HCT116 (cell line): ENCODE measurements around the gene ACAD9. TPM values are rescaled to one million over a fixed set of nuclear protein-coding genes. Genes with fewer than 3 reads are reported as not detected.

Experiments used
- ATAC-seq: fragments of 200-7000 bp; cut with Tn5 transposase; 2 replicates; pipeline ENCODE4 v1.9.1; 2020; ENCODE audit warnings: mild to moderate bottlenecking, moderate library complexity
- BruUV-seq: library from RNA; stranded (reverse); fragments of 400-500 nt; replicated peaks from 2 replicates; lab custom pipeline; 2021; lab: Mats Ljungman, UMichigan
- CTCF ChIA-PET: fragments of 300-600 bp; sonication (Branson Sonifier 250); formaldehyde crosslinking; loops from one replicate; lab custom pipeline; 2021; ENCODE audit warnings: antibody characterized with exemption; lab: Charles Lee
- POLR2A ChIA-PET: fragments of 300-600, 350-600 bp; sonication (Branson Sonifier 250); formaldehyde crosslinking; loops from one replicate; lab custom pipeline; 2021; ENCODE audit warnings: antibody characterized with exemption; lab: Charles Lee
- RAD21 ChIA-PET, 2 experiments: fragments of 300-600 bp; sonication (Branson Sonifier 250); formaldehyde crosslinking; loops; one replicate each; lab custom pipeline; 2023; ENCODE audit warnings: low total read pairs in 2 of 2; ENCODE audit not compliant: uncharacterized antibody in 2 of 2, unreplicated experiment in 2 of 2, low non-redundant PET in 1 of 2; lab: Charles Lee
- DNase-seq: peaks from one replicate; pipeline ENCODE4 v3.0.0-alpha.2; 2010; ENCODE audit warnings: low read depth, low spot score
- H2AFZ ChIP-seq: fragments of 200-600 bp; shearing (Covaris generic), sonication (generic); 2 replicates; pipeline ENCODE4 v1.6.1; 2017; ENCODE audit warnings: low read depth, mixed run types, mixed read lengths, antibody characterized with exemption, low read length; ENCODE audit not compliant: poor library complexity, severe bottlenecking
- H3K27ac ChIP-seq: 2 replicates; pipeline ENCODE4 v1.5.1; 2012; ENCODE audit warnings: low read depth, low read length
- H3K27me3 ChIP-seq: fragments of 200-600 bp; sonication (generic); 2 replicates; pipeline ENCODE4 v1.6.1; 2016; ENCODE audit warnings: mixed run types, low read length, mixed read lengths; ENCODE audit not compliant: insufficient read depth
- H3K36me3 ChIP-seq, 2 experiments: fragments of 200-500 bp in 1 of 2; fragments of 200-600 bp in 1 of 2; sonication (Bioruptor generic) in 1 of 2; sonication (generic) in 1 of 2; 2 replicates each; pipeline versions ENCODE4 v1.5.1 to v1.6.1; 2014 to 2016; ENCODE audit warnings: low read length in 2 of 2, inconsistent platforms in 1 of 2, mixed read lengths in 1 of 2, mixed run types in 1 of 2; ENCODE audit not compliant: insufficient read depth in 2 of 2, control insufficient read depth in 1 of 2
- H3K4me1 ChIP-seq, 2 experiments: fragments of 200-600 bp in 1 of 2; sonication (generic) in 1 of 2; 2 replicates each; pipeline versions ENCODE4 v1.5.1 to v1.6.1; 2012 to 2017; ENCODE audit warnings: low read length in 2 of 2, inconsistent platforms in 1 of 2, mild to moderate bottlenecking in 1 of 2, mixed read lengths in 1 of 2, mixed run types in 1 of 2, moderate library complexity in 1 of 2; ENCODE audit not compliant: insufficient read depth in 2 of 2, control insufficient read depth in 1 of 2
- H3K4me2 ChIP-seq: fragments of 200-600 bp; sonication (generic); 2 replicates; pipeline ENCODE4 v1.6.1; 2017; ENCODE audit warnings: mixed run types, low read length, mixed read lengths
- H3K4me3 ChIP-seq, 2 experiments: fragments of 200-600 bp in 1 of 2; sonication (generic) in 1 of 2; replicated peaks in 1 of 2; 2 replicates each; pipeline ENCODE4 v1.5.1; 2011 to 2016; ENCODE audit warnings: low read length in 2 of 2, control low read depth in 1 of 2, low read depth in 1 of 2, mild to moderate bottlenecking in 1 of 2, mixed read lengths in 1 of 2, mixed run types in 1 of 2
- H3K79me2 ChIP-seq: fragments of 200-600 bp; sonication (generic); 2 replicates; pipeline ENCODE4 v1.6.1; 2017; ENCODE audit warnings: mild to moderate bottlenecking, mixed run types, low read length, moderate library complexity, mixed read lengths; ENCODE audit not compliant: insufficient read depth
- H3K9ac ChIP-seq: fragments of 200-600 bp; sonication (generic); 2 replicates; pipeline ENCODE4 v1.6.1; 2016; ENCODE audit warnings: low read length, mixed read lengths
- H3K9me2 ChIP-seq: fragments of 200-600 bp; sonication (generic), shearing (Covaris generic); 2 replicates; pipeline ENCODE4 v1.6.1; 2017; ENCODE audit warnings: mixed run types, mild to moderate bottlenecking, moderate library complexity; ENCODE audit not compliant: insufficient read depth
- H3K9me3 ChIP-seq, 2 experiments: fragments of 200-500 bp in 1 of 2; fragments of 200-600 bp in 1 of 2; sonication (Bioruptor generic) in 1 of 2; sonication (generic) in 1 of 2; 2 replicates each; pipeline ENCODE4 v1.6.1; 2014 to 2017; ENCODE audit warnings: low read length in 2 of 2, mixed read lengths in 2 of 2, inconsistent platforms in 1 of 2, low read depth in 1 of 2, mild to moderate bottlenecking in 1 of 2, mixed run types in 1 of 2, moderate library complexity in 1 of 2; ENCODE audit not compliant: control insufficient read depth in 1 of 2, insufficient read depth in 1 of 2
- H4K20me1 ChIP-seq: fragments of 200-600 bp; sonication (generic), shearing (Covaris generic); 2 replicates; pipeline ENCODE4 v1.6.1; 2017; ENCODE audit warnings: mixed run types, mild to moderate bottlenecking, moderate library complexity; ENCODE audit not compliant: insufficient read depth
- CBX3 ChIP-seq: IDR thresholded peaks from 2 replicates; pipeline ENCODE4 v1.6.1; 2012; ENCODE audit warnings: low read depth
- CEBPB ChIP-seq: IDR thresholded peaks from 2 replicates; pipeline ENCODE4 v1.6.1; 2012; ENCODE audit warnings: low read depth
- EGR1 ChIP-seq: IDR thresholded peaks from 2 replicates; pipeline ENCODE4 v1.6.1; 2012; ENCODE audit warnings: low read depth
- ELF1 ChIP-seq: IDR thresholded peaks from 2 replicates; pipeline ENCODE4 v1.6.1; 2012; ENCODE audit warnings: low read depth, borderline replicate concordance
- EZH2 ChIP-seq: fragments of 200-600 bp; sonication (generic); IDR thresholded peaks from 2 replicates; pipeline ENCODE4 v1.6.1; 2017; ENCODE audit warnings: antibody characterized with exemption, mixed run types
- EZH2phosphoT487 ChIP-seq: fragments of 200-600 bp; IDR thresholded peaks from 2 replicates; pipeline ENCODE4 v1.6.1; 2018; ENCODE audit warnings: antibody characterized with exemption, borderline replicate concordance
- FOSL1 ChIP-seq: IDR thresholded peaks from 2 replicates; pipeline ENCODE4 v1.6.1; 2012; ENCODE audit warnings: low read depth
- JUND ChIP-seq: IDR thresholded peaks from 2 replicates; pipeline ENCODE4 v1.6.1; 2012
- POLR2A ChIP-seq: IDR thresholded peaks from 2 replicates; pipeline ENCODE4 v1.7.0; 2011; ENCODE audit warnings: borderline replicate concordance; ENCODE audit not compliant: insufficient read depth, insufficient read length; ENCODE audit errors: extremely low read depth
- POLR2AphosphoS5 ChIP-seq: IDR thresholded peaks from 2 replicates; pipeline ENCODE4 v1.6.1; 2011; ENCODE audit warnings: mild to moderate bottlenecking, low read depth, low read length, moderate library complexity
- RAD21 ChIP-seq: IDR thresholded peaks from 2 replicates; pipeline ENCODE4 v1.6.1; 2012; ENCODE audit warnings: low read depth, mild to moderate bottlenecking
- REST ChIP-seq: IDR thresholded peaks from 2 replicates; pipeline ENCODE4 v1.6.1; 2012; ENCODE audit warnings: low read depth
- SIN3A ChIP-seq: IDR thresholded peaks from 2 replicates; pipeline ENCODE4 v1.6.1; 2012; ENCODE audit warnings: low read depth
- SP1 ChIP-seq: IDR thresholded peaks from 2 replicates; pipeline ENCODE4 v1.6.1; 2012; ENCODE audit warnings: low read depth
- SRF ChIP-seq: IDR thresholded peaks from 2 replicates; pipeline ENCODE4 v1.6.1; 2012; ENCODE audit warnings: low read depth
- ZFX ChIP-seq: fragments of 450-650 bp; IDR thresholded peaks from 2 replicates; pipeline ENCODE4 v1.6.1; 2017
- intact Hi-C: fragments of 100-400 bp; cut with micrococcal nuclease; formaldehyde crosslinking; loops from 2 replicates; pipeline ENCODE4 v1.10.0; 2022
- total RNA-seq: library from RNA; stranded (reverse); gene quantifications from one replicate; pipeline ENCODE4 v1.2.1, GENCODE V29; 2021; ENCODE audit not compliant: unreplicated experiment
- TF ChIP-seq, protein P1 (sequence below), 3 experiments: fragments of 200-600 bp in 1 of 3; sonication (generic) in 1 of 3; IDR thresholded peaks in 2 of 3; conservative IDR thresholded peaks in 1 of 3; 2 replicates each; pipeline ENCODE4 v1.5.1; 2012 to 2017; ENCODE audit warnings: low read depth in 2 of 3, low read length in 2 of 3, antibody characterized with exemption in 1 of 3, borderline replicate concordance in 1 of 3, control low read depth in 1 of 3, mild to moderate bottlenecking in 1 of 3, mixed read lengths in 1 of 3, mixed run types in 1 of 3, moderate library complexity in 1 of 3; ENCODE audit not compliant: insufficient read depth in 1 of 3
- TF ChIP-seq, protein P2 (sequence below): IDR thresholded peaks from 2 replicates; pipeline ENCODE4 v1.6.1; 2011; ENCODE audit warnings: mild to moderate bottlenecking, low read length, moderate library complexity; ENCODE audit not compliant: insufficient replicate concordance; ENCODE audit errors: extremely low read depth
- TF ChIP-seq, protein P3 (sequence below): IDR thresholded peaks from 2 replicates; pipeline ENCODE4 v1.6.1; 2012

The ACAD9 gene
- total RNA-seq, 1 experiment from 2014 or later: 55.8 TPM

DNA sequence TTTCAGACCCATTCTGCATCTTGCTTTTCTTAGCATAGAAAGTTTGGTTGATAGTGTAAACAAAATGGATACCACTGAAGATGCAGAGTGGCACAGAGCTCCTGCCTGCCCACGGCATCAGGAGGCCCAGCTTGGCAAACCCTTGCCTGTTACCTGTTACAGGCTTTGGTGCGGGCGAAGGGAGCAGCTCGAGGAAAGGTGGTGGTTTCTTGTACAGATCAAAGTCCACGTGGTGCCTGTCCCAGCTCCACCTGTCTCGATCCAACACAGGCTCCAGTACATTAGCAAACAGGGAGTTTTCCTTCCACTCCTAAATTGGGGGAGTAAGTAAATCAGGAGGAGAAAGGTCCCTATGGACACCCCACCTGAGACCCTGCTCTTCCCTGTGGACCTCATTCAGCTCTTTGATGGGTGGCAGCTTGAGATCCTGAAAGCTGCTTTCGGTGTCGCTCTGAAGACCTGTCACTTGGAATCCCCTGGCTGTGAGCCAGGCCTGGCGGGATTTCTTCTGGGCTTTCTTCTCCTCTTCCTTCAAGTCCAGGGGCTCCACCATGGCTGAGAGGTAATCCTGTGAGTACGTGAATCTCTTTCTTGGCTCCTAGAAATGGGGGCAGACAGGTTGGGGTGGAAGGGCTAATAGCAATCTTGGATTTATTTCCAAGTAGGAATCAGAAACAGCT is 35.7 kb downstream of the ACAD9 start:
- Histone ChIP-seq H3K9ac (no peak overlapping the region), H4K20me1 (no peaks in the 10 kb centered on the region), H3K79me2 (no peaks in the 10 kb centered on the region), H3K36me3 (peaks cover 23 to 59% of the 10 kb centered on the region in 2 experiments), H3K9me3 (no peaks in the 10 kb centered on the region), H3K27me3 (no peaks in the 10 kb centered on the region), H3K9me2 (no peaks in the 10 kb centered on the region), H3K4me3 (no peak overlapping the region), H3K4me2 (no peak overlapping the region)
- BruUV-seq: no TSS peak
- intact Hi-C loops: no loop called here
- RAD21 ChIA-PET: no interaction called here
- TF ChIP-seq CBX3: no peak
- TF ChIP-seq FOSL1: no peak
- no peak for TF ChIP-seq SIN3A
- no peak for TF ChIP-seq ZFX
- TF ChIP-seq EZH2phosphoT487: no peak
- no peak for TF ChIP-seq REST
- TF ChIP-seq EGR1: no peak
- TF ChIP-seq EZH2: no peak
- no peak for TF ChIP-seq RAD21
- TF ChIP-seq, protein P1, sequence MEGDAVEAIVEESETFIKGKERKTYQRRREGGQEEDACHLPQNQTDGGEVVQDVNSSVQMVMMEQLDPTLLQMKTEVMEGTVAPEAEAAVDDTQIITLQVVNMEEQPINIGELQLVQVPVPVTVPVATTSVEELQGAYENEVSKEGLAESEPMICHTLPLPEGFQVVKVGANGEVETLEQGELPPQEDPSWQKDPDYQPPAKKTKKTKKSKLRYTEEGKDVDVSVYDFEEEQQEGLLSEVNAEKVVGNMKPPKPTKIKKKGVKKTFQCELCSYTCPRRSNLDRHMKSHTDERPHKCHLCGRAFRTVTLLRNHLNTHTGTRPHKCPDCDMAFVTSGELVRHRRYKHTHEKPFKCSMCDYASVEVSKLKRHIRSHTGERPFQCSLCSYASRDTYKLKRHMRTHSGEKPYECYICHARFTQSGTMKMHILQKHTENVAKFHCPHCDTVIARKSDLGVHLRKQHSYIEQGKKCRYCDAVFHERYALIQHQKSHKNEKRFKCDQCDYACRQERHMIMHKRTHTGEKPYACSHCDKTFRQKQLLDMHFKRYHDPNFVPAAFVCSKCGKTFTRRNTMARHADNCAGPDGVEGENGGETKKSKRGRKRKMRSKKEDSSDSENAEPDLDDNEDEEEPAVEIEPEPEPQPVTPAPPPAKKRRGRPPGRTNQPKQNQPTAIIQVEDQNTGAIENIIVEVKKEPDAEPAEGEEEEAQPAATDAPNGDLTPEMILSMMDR (IDR thresholded peaks at IDR 0.05 in 2 of 3, conservative IDR thresholded peaks at IDR 0.05 in 1 of 3; ENCODE audit: borderline replicate concordance in 1 of 3, insufficient read depth in 1 of 3, low read depth in 2 of 3, low read length in 2 of 3): no peak
- no peak for TF ChIP-seq POLR2A
- no peak for TF ChIP-seq POLR2AphosphoS5
- TF ChIP-seq JUND: no peak
- TF ChIP-seq SP1: no peak
- no peak for TF ChIP-seq CEBPB
- TF ChIP-seq SRF: no peak
- no peak for TF ChIP-seq ELF1
- TF ChIP-seq, protein P2, sequence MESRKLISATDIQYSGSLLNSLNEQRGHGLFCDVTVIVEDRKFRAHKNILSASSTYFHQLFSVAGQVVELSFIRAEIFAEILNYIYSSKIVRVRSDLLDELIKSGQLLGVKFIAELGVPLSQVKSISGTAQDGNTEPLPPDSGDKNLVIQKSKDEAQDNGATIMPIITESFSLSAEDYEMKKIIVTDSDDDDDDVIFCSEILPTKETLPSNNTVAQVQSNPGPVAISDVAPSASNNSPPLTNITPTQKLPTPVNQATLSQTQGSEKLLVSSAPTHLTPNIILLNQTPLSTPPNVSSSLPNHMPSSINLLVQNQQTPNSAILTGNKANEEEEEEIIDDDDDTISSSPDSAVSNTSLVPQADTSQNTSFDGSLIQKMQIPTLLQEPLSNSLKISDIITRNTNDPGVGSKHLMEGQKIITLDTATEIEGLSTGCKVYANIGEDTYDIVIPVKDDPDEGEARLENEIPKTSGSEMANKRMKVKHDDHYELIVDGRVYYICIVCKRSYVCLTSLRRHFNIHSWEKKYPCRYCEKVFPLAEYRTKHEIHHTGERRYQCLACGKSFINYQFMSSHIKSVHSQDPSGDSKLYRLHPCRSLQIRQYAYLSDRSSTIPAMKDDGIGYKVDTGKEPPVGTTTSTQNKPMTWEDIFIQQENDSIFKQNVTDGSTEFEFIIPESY: no peak
- TF ChIP-seq, protein P3, sequence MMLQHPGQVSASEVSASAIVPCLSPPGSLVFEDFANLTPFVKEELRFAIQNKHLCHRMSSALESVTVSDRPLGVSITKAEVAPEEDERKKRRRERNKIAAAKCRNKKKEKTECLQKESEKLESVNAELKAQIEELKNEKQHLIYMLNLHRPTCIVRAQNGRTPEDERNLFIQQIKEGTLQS: no peak
- TF ChIP-seq, all 23 proteins: peak for 0
- ChIA-PET POLR2A (no interaction called here), CTCF (no interaction called here)
- ATAC-seq (no peak), DNase-seq (no peak)
- no peak overlapping the region for H2AFZ ChIP-seq
- no peak overlapping the region for H3K27ac ChIP-seq
- H3K4me1 ChIP-seq: no peaks in the 10 kb centered on the region
